ENCODE measurements around the gene CIBAR2. TPM values are rescaled to one million over a fixed set of nuclear protein-coding genes. Genes with fewer than 3 reads are reported as not detected.
A peak's percentile ranks its signal among the peaks of the same experiment; 100 is the strongest.

Gene CIBAR2
- total and polyA plus RNA-seq, 5 experiments from 2014 or later = not detected

GRCh38 chr16:85069171-85069570 is 43.1 kb downstream of the CIBAR2 start:
- Mint-ChIP-seq H3K9me3 (no peaks in the 10 kb centered on the region), H3K27me3 (no peaks in the 10 kb centered on the region), H3K27ac (no peak overlapping the region), H3K36me3 (peaks cover 0 to 62% (median 35%) of the 10 kb centered on the region in 3 donors), H3K4me3 (no peak overlapping the region), H3K4me1 (peaks cover 0 to 14% (median 4%) of the 10 kb centered on the region in 4 donors)
- no peak for DNase-seq
- POLR2A ChIA-PET = no interaction called here
- no peak for ATAC-seq

- Mint-ChIP-seq H3K4me3 (no peak overlapping the region), H3K9me3 (no peaks in the 10 kb centered on the region), H3K27ac (no peak overlapping the region), H3K27me3 (no peaks in the 10 kb centered on the region), H3K36me3 (peaks cover 0 to 60% (median 34%) of the 10 kb centered on the region in 3 donors), H3K4me1 (peaks cover 0 to 14% (median 4%) of the 10 kb centered on the region in 4 donors)
- no peak for ATAC-seq
- POLR2A ChIA-PET = no interaction called here
- DNase-seq = no peak
Measured at GRCh38 chr16:85068746-85069145, 43.5 kb downstream of the CIBAR2 start.

DNA sequence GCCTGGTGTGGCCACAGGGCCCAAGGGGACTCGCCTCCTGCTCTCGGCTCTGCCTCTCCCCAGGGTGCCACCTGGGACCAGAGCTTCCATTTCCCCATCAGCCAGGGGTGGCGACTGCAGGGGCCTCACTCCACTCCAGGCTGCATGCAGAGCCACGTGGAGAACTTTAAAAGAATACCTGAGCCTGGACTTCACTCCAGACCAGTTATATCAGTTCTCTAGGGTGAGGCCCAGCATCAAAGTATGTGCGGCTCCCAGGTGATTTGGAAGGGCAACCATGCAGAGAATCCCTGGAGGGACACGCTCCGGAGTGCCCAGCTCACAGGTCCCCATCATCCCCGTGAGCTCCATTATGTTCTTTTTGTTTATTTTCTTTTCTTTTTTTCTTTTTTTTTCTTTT is 44.8 kb downstream of the CIBAR2 start:
- H3K27ac Mint-ChIP-seq = no peak overlapping the region
- DNase-seq = no peak

GRCh38 chr16:85067024-85067423 is 45.2 kb downstream of the CIBAR2 start:
- POLR2A ChIA-PET = interaction anchor here (1.4 kb wide), 1 partner anchor 40 kb away, joined by 3 read pairs; the partner anchor contains the start of gene KIAA0513
- H3K9me3 Mint-ChIP-seq = no peaks in the 10 kb centered on the region
- ATAC-seq = no peak
- peaks cover 12 to 32% (median 13%) of the 10 kb centered on the region in 4 donors for H3K4me1 Mint-ChIP-seq
- no peak for DNase-seq
- no peak overlapping the region for H3K27ac Mint-ChIP-seq
- H3K36me3 Mint-ChIP-seq = peaks cover 0 to 54% (median 25%) of the 10 kb centered on the region in 3 donors
- peaks cover 0 to under 1% (median 0%) of the 10 kb centered on the region in 5 donors for H3K27me3 Mint-ChIP-seq
- no peak overlapping the region for H3K4me3 Mint-ChIP-seq

More for the DNA sequence above, 44.8 kb downstream of the CIBAR2 start:
- Mint-ChIP-seq H3K4me3 (no peak overlapping the region), H3K4me1 (peaks cover 8 to 28% (median 9%) of the 10 kb centered on the region in 4 donors), H3K27me3 (no peaks in the 10 kb centered on the region), H3K36me3 (peaks cover 0 to 54% (median 27%) of the 10 kb centered on the region in 3 donors), H3K9me3 (no peaks in the 10 kb centered on the region)
- POLR2A ChIA-PET = interaction anchor here (1.4 kb wide), 1 partner anchor 40 kb away, joined by 3 read pairs; the partner anchor contains the start of gene KIAA0513
- no peak for ATAC-seq

DNA sequence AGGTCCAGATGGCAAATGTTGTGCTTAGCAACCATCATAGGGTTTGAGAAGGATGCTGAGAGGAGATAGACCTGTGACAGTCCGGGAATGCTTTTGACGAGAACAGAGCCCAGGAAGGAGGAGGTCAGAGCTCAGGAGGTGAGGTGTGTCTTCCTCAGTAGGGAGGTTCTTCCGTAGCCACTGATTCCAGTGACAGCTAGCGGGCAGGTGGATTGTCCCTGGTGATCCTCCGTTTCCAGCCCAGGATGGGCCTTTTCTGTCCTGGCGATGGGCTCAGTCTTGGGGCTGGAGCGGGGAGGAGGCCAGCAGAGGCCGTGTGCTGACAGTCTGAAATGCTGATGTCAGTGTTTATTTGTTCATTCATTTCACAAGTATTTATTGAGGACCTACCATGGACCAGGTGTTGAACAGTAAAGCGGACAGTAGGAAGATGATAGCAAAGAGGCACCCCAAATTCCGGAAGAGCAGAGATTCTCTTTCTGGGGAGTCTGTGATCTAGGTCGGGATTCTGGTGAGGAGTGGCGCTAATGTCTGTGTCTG is 45.9 kb downstream of the CIBAR2 start:
- no peak for DNase-seq
- POLR2A ChIA-PET = interaction anchor here (1.4 kb wide), 1 partner anchor 39 kb away, joined by 3 read pairs; the partner anchor contains the start of gene KIAA0513
- peaks cover 0 to 1% (median 0%) of the 10 kb centered on the region in 5 donors for H3K27me3 Mint-ChIP-seq
- peaks cover 0 to 47% (median 20%) of the 10 kb centered on the region in 3 donors for H3K36me3 Mint-ChIP-seq
- no peak overlapping the region for H3K4me3 Mint-ChIP-seq
- no peaks in the 10 kb centered on the region for H3K9me3 Mint-ChIP-seq
- peaks cover 14 to 38% (median 19%) of the 10 kb centered on the region in 4 donors for H3K4me1 Mint-ChIP-seq
- no peak for ATAC-seq
- H3K27ac Mint-ChIP-seq = peak overlapping the region in 1 of 10 donors; percentile 12

DNA sequence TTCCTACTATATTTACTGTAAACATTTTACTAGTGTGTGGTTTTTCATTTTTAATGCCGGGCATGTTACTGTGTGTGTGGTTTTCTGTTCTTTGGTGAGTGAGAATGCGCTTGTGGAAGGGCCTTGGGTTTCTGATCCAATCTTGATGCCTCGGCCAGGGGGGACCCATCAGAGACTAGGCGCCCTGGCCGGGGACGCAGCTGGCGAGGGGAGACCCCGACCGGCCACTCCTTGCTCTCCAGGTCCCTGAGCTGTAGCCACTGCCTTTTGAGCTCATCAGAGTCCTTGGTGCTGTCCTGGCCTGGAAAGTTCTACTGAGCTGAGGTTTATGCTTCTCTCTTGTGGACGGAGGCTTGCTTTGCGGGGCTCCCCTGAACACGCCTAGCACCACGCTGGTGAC is 47.2 kb downstream of the CIBAR2 start:
- ATAC-seq (no peak), DNase-seq (no peak)
- H3K27ac Mint-ChIP-seq = peak overlapping the region in 1 of 10 donors; percentile 42
- no peaks in the 10 kb centered on the region for H3K9me3 Mint-ChIP-seq
- H3K4me3 Mint-ChIP-seq = no peak overlapping the region
- POLR2A ChIA-PET = no interaction called here
- H3K27me3 Mint-ChIP-seq = peaks cover 0 to 1% (median 0%) of the 10 kb centered on the region in 5 donors
- H3K4me1 Mint-ChIP-seq = peaks cover 17 to 39% (median 22%) of the 10 kb centered on the region in 4 donors
- peaks cover 0 to 37% (median 12%) of the 10 kb centered on the region in 3 donors for H3K36me3 Mint-ChIP-seq

GRCh38 chr16:85064186-85064585 is 48.1 kb downstream of the CIBAR2 start:
- H3K9me3 Mint-ChIP-seq = no peaks in the 10 kb centered on the region
- POLR2A ChIA-PET = no interaction called here
- peaks cover 0 to 32% (median 7%) of the 10 kb centered on the region in 3 donors for H3K36me3 Mint-ChIP-seq
- H3K4me3 Mint-ChIP-seq = peak overlapping the region in 1 of 10 donors; percentile 72
- H3K4me1 Mint-ChIP-seq = peaks cover 17 to 49% (median 22%) of the 10 kb centered on the region in 4 donors
- DNase-seq (no peak), ATAC-seq (no peak)
- H3K27me3 Mint-ChIP-seq = peaks cover 0 to 1% (median 0%) of the 10 kb centered on the region in 5 donors
- no peak overlapping the region for H3K27ac Mint-ChIP-seq

GRCh38 chr16:85062845-85063244 is 49.4 kb downstream of the CIBAR2 start:
- Mint-ChIP-seq H3K27me3 (peaks cover 0 to 1% (median 0%) of the 10 kb centered on the region in 5 donors), H3K9me3 (no peaks in the 10 kb centered on the region), H3K4me1 (peaks cover 17 to 62% (median 30%) of the 10 kb centered on the region in 4 donors), H3K4me3 (no peak overlapping the region), H3K36me3 (peaks cover 0 to 19% (median 2%) of the 10 kb centered on the region in 3 donors), H3K27ac (peak overlapping the region in 2 of 10 donors; percentile 78 to 89)
- ATAC-seq = no peak
- no peak for DNase-seq
- POLR2A ChIA-PET = no interaction called here

- DNase-seq (no peak), ATAC-seq (no peak)
- Mint-ChIP-seq H3K4me1 (peaks cover 21 to 67% (median 35%) of the 10 kb centered on the region in 4 donors), H3K9me3 (no peaks in the 10 kb centered on the region), H3K27ac (peak overlapping the region in 6 of 10 donors; percentile 32 to 94 (median 78)), H3K36me3 (peaks cover 0 to 15% (median under 1%) of the 10 kb centered on the region in 3 donors), H3K27me3 (peaks cover 0 to 1% (median 0%) of the 10 kb centered on the region in 5 donors), H3K4me3 (peak overlapping the region in 2 of 10 donors; percentile 46 to 53)
- POLR2A ChIA-PET = interaction anchor here (1.1 kb wide), 1 partner anchor 51 kb away, joined by 3 read pairs; the partner anchor contains the start of gene ZDHHC7
Measured at GRCh38 chr16:85062323-85062722, 49.9 kb downstream of the CIBAR2 start.

GRCh38 chr16:85061566-85061965 is 50.7 kb downstream of the CIBAR2 start:
- POLR2A ChIA-PET = interaction anchor here (1.1 kb wide), 1 partner anchor 50 kb away, joined by 3 read pairs; the partner anchor contains the start of gene ZDHHC7
- H3K4me1 Mint-ChIP-seq = peaks cover 28 to 73% (median 43%) of the 10 kb centered on the region in 4 donors
- peak overlapping the region in 7 of 10 donors; percentile 10 to 94 (median 74) for H3K27ac Mint-ChIP-seq
- H3K9me3 Mint-ChIP-seq = no peaks in the 10 kb centered on the region
- peak overlapping the region in 4 of 10 donors; percentile 20 to 55 (median 49) for H3K4me3 Mint-ChIP-seq
- DNase-seq (peak in 1 of 10 donors; percentile 35), ATAC-seq (peak; percentile 35 to 70)
- peaks cover 0 to 7% (median 0%) of the 10 kb centered on the region in 3 donors for H3K36me3 Mint-ChIP-seq
- H3K27me3 Mint-ChIP-seq = peaks cover 0 to 1% (median 0%) of the 10 kb centered on the region in 5 donors

DNA sequence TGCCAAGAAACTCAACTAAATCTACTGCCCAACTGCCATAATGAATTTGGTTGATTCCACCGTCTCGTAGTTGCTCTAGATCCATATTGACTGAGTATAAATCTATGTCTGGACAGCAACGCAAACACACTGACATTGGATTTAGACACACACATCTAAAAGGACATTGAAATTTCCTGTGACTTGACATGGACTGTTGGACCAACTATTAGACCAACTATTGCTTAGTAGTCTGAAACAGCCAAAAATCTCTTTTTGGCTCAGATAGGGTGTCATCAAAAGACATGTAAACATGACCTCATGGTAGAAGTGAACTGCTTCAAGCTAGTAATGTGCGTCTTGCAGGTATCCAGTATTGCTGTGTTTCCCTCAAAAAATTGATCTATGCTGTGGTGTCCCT is 53.4 kb downstream of the CIBAR2 start:
- no peak overlapping the region for H3K4me3 Mint-ChIP-seq
- POLR2A ChIA-PET = no interaction called here
- peak overlapping the region; percentile 17 to 99 (median 81) for H3K27ac Mint-ChIP-seq

GRCh38 chr16:85057948-85058347 is 54.3 kb downstream of the CIBAR2 start:
- Mint-ChIP-seq H3K4me1 (peaks cover 33 to 86% (median 60%) of the 10 kb centered on the region in 4 donors), H3K4me3 (peak overlapping the region in 8 of 10 donors; percentile 31 to 82 (median 66)), H3K27ac (peak overlapping the region; percentile 92 to 99 (median 96)), H3K9me3 (no peaks in the 10 kb centered on the region), H3K27me3 (peaks cover 0 to 1% (median 0%) of the 10 kb centered on the region in 5 donors), H3K36me3 (no peaks in the 10 kb centered on the region)
- DNase-seq = no peak
- POLR2A ChIA-PET = interaction anchor here (0.6 to 0.7 kb wide), 2 partner anchors 29 to 732 kb away, joined by 4 read pairs; no protein-coding TSS in a partner anchor
- ATAC-seq = no peak

More for the DNA sequence above, 53.4 kb downstream of the CIBAR2 start:
- Mint-ChIP-seq H3K36me3 (no peaks in the 10 kb centered on the region), H3K4me1 (peaks cover 34 to 88% (median 61%) of the 10 kb centered on the region in 4 donors), H3K9me3 (no peaks in the 10 kb centered on the region), H3K27me3 (peaks cover 0 to 1% (median 0%) of the 10 kb centered on the region in 5 donors)
- ATAC-seq = no peak
- DNase-seq = no peak
